ENCODE measurements around the gene C19orf81. TPM values are rescaled to one million over a fixed set of nuclear protein-coding genes. Genes with fewer than 3 reads are reported as not detected.
"Not testable (repeated sequence)": the region's sequence is repeated elsewhere in the genome, so short reads cannot be mapped to it uniquely, and the experiment has no call there.

The C19orf81 gene
- polyA plus RNA-seq, 1 donor from 2014 or later = 1.3 TPM

GRCh38 chr19:50620394-50620906 is 28.8 kb upstream of the C19orf81 start:
- H3K4me3 Mint-ChIP-seq, H3K27me3 Mint-ChIP-seq, H3K9me3 Mint-ChIP-seq, H3K27ac Mint-ChIP-seq, H3K36me3 Mint-ChIP-seq, H3K4me1 Mint-ChIP-seq: not testable (repeated sequence)

GRCh38 chr19:50624949-50625600 is 24.2 kb upstream of the C19orf81 start:
- H3K27ac Mint-ChIP-seq = no peak overlapping the region
- peaks cover 3% of the 10 kb centered on the region for H3K36me3 Mint-ChIP-seq
- no peaks in the 10 kb centered on the region for H3K9me3 Mint-ChIP-seq
- H3K4me3 Mint-ChIP-seq = no peak overlapping the region
- H3K4me1 Mint-ChIP-seq = peaks cover 0 to 2% (median 0%) of the 10 kb centered on the region in 3 donors
- peaks cover 5% of the 10 kb centered on the region for H3K27me3 Mint-ChIP-seq

- no peak overlapping the region for H3K4me3 Mint-ChIP-seq
- H3K4me1 Mint-ChIP-seq = peaks cover 0 to 2% (median 0%) of the 10 kb centered on the region in 3 donors
- no peak overlapping the region for H3K27ac Mint-ChIP-seq
- H3K27me3 Mint-ChIP-seq = peaks cover 7% of the 10 kb centered on the region
- H3K9me3 Mint-ChIP-seq = peaks cover 0 to 2% (median 0%) of the 10 kb centered on the region in 3 donors
- peaks cover 3% of the 10 kb centered on the region for H3K36me3 Mint-ChIP-seq
Observed at GRCh38 chr19:50626011-50626410, 23.2 kb upstream of the C19orf81 start.

GRCh38 chr19:50626795-50627194 is 22.4 kb upstream of the C19orf81 start:
- peaks cover 11% of the 10 kb centered on the region for H3K27me3 Mint-ChIP-seq
- H3K4me1 Mint-ChIP-seq = peaks cover 0 to 2% (median 0%) of the 10 kb centered on the region in 3 donors
- H3K27ac Mint-ChIP-seq = no peak overlapping the region
- H3K4me3 Mint-ChIP-seq = no peak overlapping the region
- H3K36me3 Mint-ChIP-seq = peaks cover 3% of the 10 kb centered on the region
- peaks cover 0 to 3% (median 0%) of the 10 kb centered on the region in 3 donors for H3K9me3 Mint-ChIP-seq

- peaks cover 10% of the 10 kb centered on the region for H3K27me3 Mint-ChIP-seq
Observed at GRCh38 chr19:50628146-50628545, 21.1 kb upstream of the C19orf81 start.

GRCh38 chr19:50628551-50628950 is 20.7 kb upstream of the C19orf81 start:
- peaks cover 2 to 13% (median 5%) of the 10 kb centered on the region in 3 donors for H3K9me3 Mint-ChIP-seq
- peaks cover 0 to 2% (median 0%) of the 10 kb centered on the region in 3 donors for H3K4me1 Mint-ChIP-seq
- H3K4me3 Mint-ChIP-seq = no peak overlapping the region
- peak overlapping the region in 1 of 3 donors; percentile 83 for H3K27ac Mint-ChIP-seq
- peaks cover 8% of the 10 kb centered on the region for H3K36me3 Mint-ChIP-seq
- H3K27me3 Mint-ChIP-seq = peaks cover 9% of the 10 kb centered on the region

More at GRCh38 chr19:50628146-50628545, 21.1 kb upstream of the C19orf81 start:
- Mint-ChIP-seq H3K4me3 (no peak overlapping the region), H3K36me3 (peaks cover 4% of the 10 kb centered on the region), H3K27ac (peak overlapping the region in 1 of 3 donors; percentile 83), H3K4me1 (peaks cover 0 to 2% (median 0%) of the 10 kb centered on the region in 3 donors), H3K9me3 (peaks cover under 1 to 11% (median 2%) of the 10 kb centered on the region in 3 donors)

GRCh38 chr19:50629194-50629593 is 20.1 kb upstream of the C19orf81 start:
- H3K27me3 Mint-ChIP-seq = peaks cover 9% of the 10 kb centered on the region
- no peak overlapping the region for H3K27ac Mint-ChIP-seq
- peaks cover 4 to 13% (median 8%) of the 10 kb centered on the region in 3 donors for H3K9me3 Mint-ChIP-seq
- H3K36me3 Mint-ChIP-seq = peaks cover 11% of the 10 kb centered on the region
- no peak overlapping the region for H3K4me3 Mint-ChIP-seq
- H3K4me1 Mint-ChIP-seq = peaks cover 0 to 2% (median 0%) of the 10 kb centered on the region in 3 donors

GRCh38 chr19:50629801-50630200 is 19.4 kb upstream of the C19orf81 start:
- no peak overlapping the region for H3K4me3 Mint-ChIP-seq
- H3K27ac Mint-ChIP-seq = no peak overlapping the region
- peaks cover 12% of the 10 kb centered on the region for H3K36me3 Mint-ChIP-seq
- H3K4me1 Mint-ChIP-seq = peaks cover 0 to 2% (median 0%) of the 10 kb centered on the region in 3 donors
- peaks cover 9% of the 10 kb centered on the region for H3K27me3 Mint-ChIP-seq
- peaks cover 4 to 13% (median 8%) of the 10 kb centered on the region in 3 donors for H3K9me3 Mint-ChIP-seq

- Mint-ChIP-seq H3K36me3 (peaks cover 12% of the 10 kb centered on the region), H3K27ac (no peak overlapping the region)
Observed at GRCh38 chr19:50632151-50632835, 17.0 kb upstream of the C19orf81 start.

GRCh38 chr19:50633359-50633758 is 15.9 kb upstream of the C19orf81 start:
- H3K27me3 Mint-ChIP-seq = peaks cover 22% of the 10 kb centered on the region
- peaks cover 4 to 27% (median 14%) of the 10 kb centered on the region in 3 donors for H3K9me3 Mint-ChIP-seq
- peaks cover 0 to 3% (median 0%) of the 10 kb centered on the region in 3 donors for H3K4me1 Mint-ChIP-seq
- H3K36me3 Mint-ChIP-seq = peaks cover 14% of the 10 kb centered on the region
- no peak overlapping the region for H3K27ac Mint-ChIP-seq
- peak overlapping the region in 2 of 4 donors; percentile 3 to 58 for H3K4me3 Mint-ChIP-seq

More at GRCh38 chr19:50632151-50632835, 17.0 kb upstream of the C19orf81 start:
- Mint-ChIP-seq H3K4me3 (no peak overlapping the region), H3K9me3 (peaks cover 4 to 23% (median 14%) of the 10 kb centered on the region in 3 donors), H3K4me1 (peaks cover 0 to 3% (median 0%) of the 10 kb centered on the region in 3 donors), H3K27me3 (peaks cover 17% of the 10 kb centered on the region)

- Mint-ChIP-seq H3K4me3 (no peak overlapping the region), H3K36me3 (peaks cover 12% of the 10 kb centered on the region), H3K27me3 (peaks cover 28% of the 10 kb centered on the region), H3K27ac (no peak overlapping the region), H3K9me3 (peaks cover 4 to 31% (median 14%) of the 10 kb centered on the region in 3 donors), H3K4me1 (peaks cover 0 to 3% (median 3%) of the 10 kb centered on the region in 3 donors)
Observed at GRCh38 chr19:50633973-50634372, 15.3 kb upstream of the C19orf81 start.

GRCh38 chr19:50636317-50637085 is 12.7 kb upstream of the C19orf81 start:
- Mint-ChIP-seq H3K4me1 (peaks cover 0 to 3% (median 3%) of the 10 kb centered on the region in 3 donors), H3K9me3 (peaks cover 4 to 31% (median 14%) of the 10 kb centered on the region in 3 donors), H3K27me3 (peaks cover 28% of the 10 kb centered on the region), H3K27ac (no peak overlapping the region), H3K36me3 (peaks cover 12% of the 10 kb centered on the region), H3K4me3 (no peak overlapping the region)

GRCh38 chr19:50638600-50638999 is 10.6 kb upstream of the C19orf81 start:
- Mint-ChIP-seq H3K27me3 (peaks cover 38% of the 10 kb centered on the region), H3K9me3 (peaks cover 2 to 21% (median 9%) of the 10 kb centered on the region in 3 donors), H3K4me1 (peaks cover 0 to 3% (median 3%) of the 10 kb centered on the region in 3 donors), H3K27ac (no peak overlapping the region), H3K4me3 (peak overlapping the region in 1 of 4 donors; percentile 69), H3K36me3 (peaks cover 7% of the 10 kb centered on the region)

All from IgD-negative memory B cell (primary cell).